Fibroblast of upper back skin (primary cell): Measurements from ENCODE around the gene MYNN.
"Not testable (repeated sequence)": the region's sequence is repeated elsewhere in the genome, so short reads cannot be mapped to it uniquely, and the experiment has no call there.

ENCODE experiments used
- DNase-seq: peaks from one replicate; pipeline ENCODE4 v3.0.0-alpha.2; 2013

Gene MYNN

DNA sequence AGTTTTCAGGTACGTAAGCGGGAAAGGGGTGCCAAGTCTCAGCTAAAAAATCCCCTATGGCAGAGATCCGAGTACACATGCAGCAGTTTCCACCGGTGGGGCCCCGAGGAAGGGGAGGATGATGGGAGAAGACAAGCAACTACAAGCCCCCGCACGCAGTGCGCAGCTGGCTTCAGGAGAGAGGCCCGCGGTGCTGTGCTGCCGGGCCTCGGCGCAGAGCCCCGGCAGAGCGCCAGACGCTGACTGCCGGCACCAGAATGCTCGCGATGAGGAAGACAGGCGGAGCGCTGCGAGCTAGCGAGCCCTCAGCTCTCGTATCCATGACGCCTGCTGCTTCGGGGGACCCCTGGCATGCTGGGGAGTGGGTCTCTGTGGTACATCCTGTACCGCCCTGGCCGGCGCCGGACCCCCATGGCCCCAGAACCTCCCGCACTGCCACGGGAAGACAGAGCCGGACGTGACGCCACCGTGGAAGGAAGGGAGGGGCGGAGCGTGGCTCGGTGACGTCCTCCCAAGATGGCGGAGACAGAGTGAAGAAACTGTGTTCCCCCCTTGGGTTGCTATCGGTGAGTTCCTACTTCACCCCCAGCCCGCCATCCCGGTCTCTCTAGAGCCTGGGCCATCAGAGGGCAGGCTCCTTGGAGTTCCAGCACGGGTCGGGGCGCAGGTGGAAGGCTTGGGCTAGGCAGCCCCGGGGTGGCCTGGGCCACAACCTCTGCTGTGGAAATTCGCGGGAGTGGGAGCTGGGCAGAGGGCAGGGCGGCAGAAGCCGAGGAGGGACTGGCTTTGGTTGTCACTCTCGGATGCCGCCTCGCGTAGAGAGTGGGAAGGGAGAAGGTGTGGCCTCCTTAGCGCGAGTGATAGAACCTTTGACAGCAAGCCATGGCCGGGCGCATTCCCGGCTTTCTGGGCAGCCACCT is at the start of gene MYNN:
TSS of gene MYNN (plus strand) at position 500 of the 920 bp plus-strand sequence. CDS start 900 bp downstream, outside the sequence.
- DNase-seq: peak; percentile 87

DNA sequence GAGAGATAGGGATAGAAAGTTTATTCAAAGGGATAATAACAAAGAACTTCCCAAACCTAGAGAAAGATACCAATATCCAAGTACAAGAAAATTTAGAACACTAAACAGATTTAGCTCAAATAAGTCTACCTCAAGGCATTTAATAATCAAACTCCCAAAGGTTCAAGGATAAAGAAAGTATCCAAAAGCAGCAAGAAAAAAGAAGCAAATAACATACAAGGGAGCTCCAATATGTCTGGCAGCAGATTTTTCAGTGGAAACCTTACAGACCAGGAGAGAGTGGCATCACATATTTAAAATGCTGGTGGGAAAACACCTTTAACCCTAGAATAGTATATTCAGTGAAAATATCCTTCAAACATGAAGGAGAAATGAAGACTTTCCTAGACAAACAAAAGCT is 41.3 kb upstream of the MYNN start:
- not testable (repeated sequence) for DNase-seq

- DNase-seq: no peak
Observed at GRCh38 chr3:169739067-169739466, 34.1 kb upstream of the MYNN start.

DNA sequence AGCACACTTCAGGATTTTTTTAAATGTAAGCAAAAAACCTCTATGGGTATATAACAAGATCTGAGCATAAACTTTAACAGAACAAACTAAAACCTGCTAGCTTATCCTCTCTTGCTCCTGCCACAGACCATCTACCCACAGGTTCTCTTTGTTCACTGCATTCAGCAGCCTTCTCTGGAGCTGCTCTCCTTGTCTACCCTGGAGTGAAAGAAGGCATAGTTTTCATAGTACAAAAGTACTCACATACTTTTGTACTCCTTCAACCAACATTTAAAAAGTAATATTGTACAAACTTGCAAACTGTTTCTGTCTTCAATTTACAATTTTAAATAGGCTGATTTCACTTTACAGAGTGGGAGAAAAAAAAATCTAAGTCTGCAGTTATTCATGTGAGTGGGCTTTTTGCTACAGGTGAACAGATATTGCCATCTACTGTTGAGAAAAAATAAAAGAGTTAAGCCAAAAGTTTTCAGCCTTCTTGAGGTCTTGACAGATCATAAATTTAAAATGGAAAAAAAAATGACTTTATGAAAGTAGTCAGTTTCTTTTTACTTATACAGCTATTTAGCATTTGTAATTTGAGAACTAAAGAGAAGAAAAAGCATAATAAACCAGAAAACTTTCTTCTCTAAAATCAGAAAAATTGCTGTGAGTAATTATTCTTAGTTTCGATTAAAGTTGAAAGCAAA is 28.7 kb upstream of the MYNN start:
- no peak for DNase-seq

- no peak for DNase-seq
Observed at GRCh38 chr3:169746924-169747323, 26.3 kb upstream of the MYNN start.

- no peak for DNase-seq
Observed at GRCh38 chr3:169748670-169749069, 24.5 kb upstream of the MYNN start.

- DNase-seq: no peak
Observed at GRCh38 chr3:169750665-169751064, 22.5 kb upstream of the MYNN start.

- DNase-seq: no peak
Observed at GRCh38 chr3:169751875-169752274, 21.3 kb upstream of the MYNN start.

- DNase-seq: no peak
Observed at GRCh38 chr3:169754711-169755110, 18.5 kb upstream of the MYNN start.

GRCh38 chr3:169755488-169755887 is 17.7 kb upstream of the MYNN start:
- DNase-seq: no peak

DNA sequence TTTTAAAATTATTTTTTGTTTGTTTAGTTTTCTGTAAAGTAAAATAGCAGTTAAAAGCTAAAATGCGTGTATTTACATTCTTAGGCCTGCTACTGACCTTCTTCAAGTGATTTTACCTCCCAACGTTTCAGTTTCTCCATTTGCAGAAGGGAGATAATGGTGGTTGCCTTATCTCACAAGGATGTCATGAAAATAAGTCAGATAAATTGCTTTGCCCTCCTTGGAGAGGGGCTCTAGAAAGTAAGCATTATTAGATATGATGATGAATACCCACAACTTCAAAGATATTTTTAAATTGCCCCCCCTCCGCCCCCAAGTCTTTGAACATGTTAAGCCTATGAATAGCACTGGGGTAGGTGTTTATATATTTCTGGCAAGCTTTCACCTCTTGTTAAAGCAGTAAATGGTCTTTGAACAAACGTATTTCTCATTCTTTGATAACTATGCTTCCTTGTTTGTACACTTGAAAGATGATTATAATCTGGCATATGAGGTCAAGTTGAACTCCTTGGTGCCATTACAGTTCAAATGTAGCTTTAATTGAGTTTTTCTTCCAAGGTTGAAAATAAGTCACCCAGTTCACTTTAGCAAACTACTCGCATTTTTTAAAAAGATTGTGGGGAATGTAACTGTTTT is 14.7 kb upstream of the MYNN start:
- DNase-seq: no peak

- peak; percentile 77 for DNase-seq
Observed at GRCh38 chr3:169759256-169759655, 13.9 kb upstream of the MYNN start.

- peak; percentile 28 for DNase-seq
Observed at GRCh38 chr3:169760479-169760878, 12.7 kb upstream of the MYNN start.

DNA sequence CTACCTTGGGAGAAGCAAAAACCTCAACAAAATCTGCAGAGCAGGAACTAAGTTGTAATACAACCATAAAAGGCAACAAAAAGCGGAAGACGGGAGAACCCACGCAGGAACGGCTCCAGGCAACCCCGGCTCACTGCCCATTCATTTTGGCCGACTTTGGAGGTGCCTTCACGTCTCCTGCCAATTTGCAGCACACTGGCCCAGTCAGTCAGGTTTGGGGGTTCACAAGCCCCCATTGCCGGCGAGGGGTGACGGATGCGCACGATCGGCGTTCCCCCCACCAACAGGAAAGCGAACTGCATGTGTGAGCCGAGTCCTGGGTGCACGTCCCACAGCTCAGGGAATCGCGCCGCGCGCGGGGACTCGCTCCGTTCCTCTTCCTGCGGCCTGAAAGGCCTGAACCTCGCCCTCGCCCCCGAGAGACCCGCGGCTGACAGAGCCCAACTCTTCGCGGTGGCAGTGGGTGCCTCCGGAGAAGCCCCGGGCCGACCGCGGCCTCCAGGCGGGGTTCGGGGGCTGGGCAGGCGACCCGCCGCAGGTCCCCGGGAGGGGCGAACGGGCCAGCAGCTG is 8.8 kb upstream of the MYNN start:
- DNase-seq: peak; percentile 53

DNA sequence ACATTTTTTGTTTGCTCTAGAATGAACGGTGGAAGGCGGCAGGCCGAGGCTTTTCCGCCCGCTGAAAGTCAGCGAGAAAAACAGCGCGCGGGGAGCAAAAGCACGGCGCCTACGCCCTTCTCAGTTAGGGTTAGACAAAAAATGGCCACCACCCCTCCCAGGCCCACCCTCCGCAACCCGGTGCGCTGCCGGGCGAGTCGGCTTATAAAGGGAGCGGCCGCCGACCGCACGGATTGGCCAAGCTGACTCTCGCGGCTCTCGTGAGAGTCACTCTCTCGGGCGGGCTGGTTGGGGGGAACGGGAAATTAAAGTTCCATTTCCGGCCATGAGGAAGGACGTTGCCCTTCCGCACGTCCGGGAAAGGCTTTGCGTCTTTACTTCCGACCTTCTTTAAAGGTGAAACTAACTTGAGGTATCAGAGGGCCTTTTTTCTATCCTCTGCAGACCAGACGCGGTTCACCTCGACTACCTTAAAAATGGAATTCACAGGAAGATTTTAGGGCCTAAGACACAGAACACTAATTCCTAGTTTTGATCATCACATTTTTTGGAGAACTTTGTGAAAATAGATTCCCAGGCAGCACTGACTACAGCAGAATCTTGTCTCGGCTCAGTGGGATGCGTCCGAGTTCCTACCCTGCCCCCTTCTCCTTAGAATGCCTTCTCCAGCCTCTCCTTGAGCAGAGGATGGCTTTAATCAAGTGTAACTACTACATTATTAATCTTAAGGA is 8.1 kb upstream of the MYNN start, which contains the start of gene TERC:
TSS of gene TERC (minus strand) at position 179 of the 731 bp plus-strand sequence.
- peak; percentile 93 for DNase-seq

- peak; percentile 51 for DNase-seq
Observed at GRCh38 chr3:169769287-169770181, 3.7 kb upstream of the MYNN start, which contains the start of gene ACTRT3. ACTRT3 (minus strand) TSS chr3:169769561; CDS start chr3:169769520, 41 bp downstream.

GRCh38 chr3:169771497-169772304 is 1.5 kb upstream of the MYNN start:
- peak; percentile 81 for DNase-seq

DNA sequence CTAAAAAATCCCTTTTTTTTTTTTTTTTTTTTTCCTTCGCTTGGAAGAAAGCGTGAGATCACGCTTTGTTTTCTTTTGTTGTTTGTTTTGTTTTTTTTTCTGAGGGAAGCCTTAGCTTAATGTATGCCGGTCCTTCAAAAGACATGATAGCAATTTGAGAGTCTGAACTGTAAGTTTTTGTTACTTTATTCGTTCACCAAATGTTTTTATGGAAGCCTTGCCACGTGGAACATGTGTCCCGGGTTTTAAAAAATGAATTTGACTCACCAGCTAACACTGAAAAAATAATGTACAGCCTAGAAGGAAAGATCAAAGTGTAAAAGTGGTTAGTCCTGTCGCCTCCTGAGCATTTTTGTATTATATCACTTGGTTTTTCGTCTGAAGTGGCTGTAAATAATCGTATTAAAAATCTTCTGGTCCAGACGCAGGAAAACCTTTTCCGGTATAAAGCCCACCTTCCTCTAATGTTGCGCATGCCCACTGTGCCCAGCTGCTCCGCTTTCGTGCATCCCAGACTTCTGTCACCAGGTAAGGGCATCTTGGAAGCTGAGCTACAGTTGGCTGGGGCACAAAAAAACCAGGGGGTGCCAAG is 795 bp upstream of the MYNN start:
- peak; percentile 83 for DNase-seq

GRCh38 chr3:169774186-169774585 is 990 bp downstream of the MYNN start:
- no peak for DNase-seq

- DNase-seq: no peak
Observed at GRCh38 chr3:169777822-169778221, 4.6 kb downstream of the MYNN start.
